Activated T-helper 17 cell treated with anti-CD3 and anti-CD28 coated beads, Interleukin-2, amount 50 U/mL, for 72 hours (primary cell): ENCODE measurements around the gene SHISA5. TPM values are rescaled to one million over a fixed set of nuclear protein-coding genes. Genes with fewer than 3 reads are reported as not detected.
"Not testable (repeated sequence)": the region's sequence is repeated elsewhere in the genome, so short reads cannot be mapped to it uniquely, and the experiment has no call there.

ENCODE experiments used
- ATAC-seq: fragments of 150-1000 bp; cut with Tn5 transposase; replicated peaks from 2 replicates; pipeline ENCODE4 v1.10.0; 2021; ENCODE audit warnings: mild to moderate bottlenecking, moderate library complexity
- H3K27ac Mint-ChIP-seq: one replicate; pipeline ENCODE4 v1.8.0; 2022; ENCODE audit warnings: mixed read lengths
- H3K27me3 Mint-ChIP-seq: one replicate; pipeline ENCODE4 v1.8.0; 2022; ENCODE audit warnings: mixed read lengths
- H3K36me3 Mint-ChIP-seq: one replicate; pipeline ENCODE4 v1.8.0; 2022; ENCODE audit warnings: low read depth, mild to moderate bottlenecking, mixed read lengths
- H3K4me1 Mint-ChIP-seq: one replicate; pipeline ENCODE4 v1.8.0; 2022; ENCODE audit warnings: mixed read lengths
- H3K4me3 Mint-ChIP-seq: one replicate; pipeline ENCODE4 v1.8.0; 2022; ENCODE audit warnings: mild to moderate bottlenecking, mixed read lengths
- H3K9me3 Mint-ChIP-seq: one replicate; pipeline ENCODE4 v1.8.0; 2022; ENCODE audit warnings: mixed read lengths
- total RNA-seq, 2 donors: library from RNA; stranded (reverse); gene quantifications; one replicate each; pipeline ENCODE4 v1.2.3, GENCODE V29; 2022

Gene SHISA5
- total RNA-seq, 2 donors from 2014 or later, result 112 to 113 TPM

- Mint-ChIP-seq H3K36me3 (no peaks in the 10 kb centered on the region), H3K27ac (peak overlapping the region; percentile 20), H3K4me1 (peaks cover 30% of the 10 kb centered on the region), H3K9me3 (no peaks in the 10 kb centered on the region), H3K4me3 (no peak overlapping the region), H3K27me3 (no peaks in the 10 kb centered on the region)
- no peak for ATAC-seq
Observed at GRCh38 chr3:48505968-48506504, 2.1 kb upstream of the SHISA5 start.

- Mint-ChIP-seq H3K9me3 (no peaks in the 10 kb centered on the region), H3K4me3 (peak overlapping the region; percentile 79), H3K27ac (peak overlapping the region; percentile 75), H3K27me3 (no peaks in the 10 kb centered on the region), H3K36me3 (no peaks in the 10 kb centered on the region), H3K4me1 (peaks cover 32% of the 10 kb centered on the region)
- ATAC-seq, result no peak
Observed at GRCh38 chr3:48505146-48505545, 1.2 kb upstream of the SHISA5 start.

DNA sequence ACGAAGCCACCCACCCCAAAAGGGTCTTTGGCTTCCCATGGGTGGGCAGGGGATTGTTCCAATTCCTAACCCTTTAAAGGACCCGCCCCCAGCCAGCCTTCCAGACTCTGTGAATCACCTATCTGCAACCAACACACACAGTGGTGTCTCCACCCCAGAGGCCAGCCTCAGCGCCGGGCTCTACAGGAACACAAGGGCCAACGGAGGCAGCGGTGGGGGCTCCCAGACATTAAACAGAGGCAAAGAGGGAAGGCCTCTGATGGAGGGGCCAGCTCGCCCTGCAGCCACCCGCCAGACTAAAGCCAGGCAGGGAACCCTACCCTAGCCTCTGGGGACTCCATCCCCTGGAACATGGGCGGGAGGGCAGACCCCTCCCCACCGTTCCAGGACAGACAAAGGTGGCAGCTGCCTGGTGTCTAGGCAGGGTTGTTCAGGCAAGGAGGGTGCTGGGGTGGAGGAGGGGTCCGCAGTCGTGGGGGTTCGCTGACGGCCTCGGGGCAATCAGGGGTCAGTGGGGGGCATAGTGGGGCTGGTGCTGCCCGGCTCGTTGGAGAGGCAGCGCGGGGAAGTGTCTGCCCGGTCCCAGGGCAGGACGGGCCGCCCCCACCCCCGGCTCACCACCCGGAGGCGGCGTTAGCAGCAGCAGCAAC is 448 bp downstream of the SHISA5 start:
- Mint-ChIP-seq H3K4me3 (peak overlapping the region; percentile 79), H3K27me3 (no peaks in the 10 kb centered on the region), H3K36me3 (peaks cover 9% of the 10 kb centered on the region), H3K9me3 (no peaks in the 10 kb centered on the region), H3K4me1 (peaks cover 32% of the 10 kb centered on the region), H3K27ac (peak overlapping the region; percentile 79)
- no peak for ATAC-seq

- H3K27ac Mint-ChIP-seq, result peak overlapping the region; percentile 79
- H3K4me1 Mint-ChIP-seq, result peaks cover 30% of the 10 kb centered on the region
- no peak for ATAC-seq
- H3K27me3 Mint-ChIP-seq, result no peaks in the 10 kb centered on the region
- peaks cover 16% of the 10 kb centered on the region for H3K36me3 Mint-ChIP-seq
- no peaks in the 10 kb centered on the region for H3K9me3 Mint-ChIP-seq
- H3K4me3 Mint-ChIP-seq, result peak overlapping the region; percentile 79
Observed at GRCh38 chr3:48502728-48503168, 1.2 kb downstream of the SHISA5 start.

GRCh38 chr3:48502121-48502520 is 1.9 kb downstream of the SHISA5 start:
- Mint-ChIP-seq H3K27ac (peak overlapping the region; percentile 32), H3K27me3 (no peaks in the 10 kb centered on the region), H3K36me3 (peaks cover 20% of the 10 kb centered on the region), H3K9me3 (no peaks in the 10 kb centered on the region), H3K4me1 (peaks cover 27% of the 10 kb centered on the region), H3K4me3 (peak overlapping the region; percentile 79)
- no peak for ATAC-seq

GRCh38 chr3:48501196-48501595 is 2.8 kb downstream of the SHISA5 start:
- H3K4me3 Mint-ChIP-seq, result no peak overlapping the region
- H3K4me1 Mint-ChIP-seq, result peaks cover 22% of the 10 kb centered on the region
- H3K27ac Mint-ChIP-seq, result peak overlapping the region; percentile 32
- H3K9me3 Mint-ChIP-seq, result no peaks in the 10 kb centered on the region
- no peaks in the 10 kb centered on the region for H3K27me3 Mint-ChIP-seq
- no peak for ATAC-seq
- peaks cover 20% of the 10 kb centered on the region for H3K36me3 Mint-ChIP-seq

GRCh38 chr3:48500656-48501055 is 3.3 kb downstream of the SHISA5 start:
- peak overlapping the region; percentile 32 for H3K27ac Mint-ChIP-seq
- no peak overlapping the region for H3K4me3 Mint-ChIP-seq

DNA sequence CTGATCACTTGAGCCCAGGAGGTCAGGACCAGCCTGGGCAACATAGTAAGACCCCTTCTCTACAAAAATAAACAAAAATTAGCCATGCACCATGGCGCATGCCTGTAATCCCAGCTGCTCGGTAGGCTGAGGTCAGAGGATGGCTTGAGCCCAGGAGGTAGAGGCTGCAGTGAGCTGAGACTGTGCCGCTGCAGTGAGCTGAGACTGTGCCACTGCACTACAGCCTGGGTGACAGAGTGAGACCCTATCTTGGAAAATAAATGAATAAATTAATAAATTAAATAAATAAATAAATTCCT is 10.8 kb downstream of the SHISA5 start:
- no peaks in the 10 kb centered on the region for H3K27me3 Mint-ChIP-seq
- no peaks in the 10 kb centered on the region for H3K4me1 Mint-ChIP-seq
- H3K36me3 Mint-ChIP-seq, result peaks cover 31% of the 10 kb centered on the region
- H3K9me3 Mint-ChIP-seq, result no peaks in the 10 kb centered on the region
- no peak overlapping the region for H3K27ac Mint-ChIP-seq
- H3K4me3 Mint-ChIP-seq, result no peak overlapping the region
- no peak for ATAC-seq

More at GRCh38 chr3:48500656-48501055, 3.3 kb downstream of the SHISA5 start:
- ATAC-seq, result no peak
- no peaks in the 10 kb centered on the region for H3K27me3 Mint-ChIP-seq
- no peaks in the 10 kb centered on the region for H3K9me3 Mint-ChIP-seq
- peaks cover 20% of the 10 kb centered on the region for H3K36me3 Mint-ChIP-seq
- peaks cover 19% of the 10 kb centered on the region for H3K4me1 Mint-ChIP-seq

DNA sequence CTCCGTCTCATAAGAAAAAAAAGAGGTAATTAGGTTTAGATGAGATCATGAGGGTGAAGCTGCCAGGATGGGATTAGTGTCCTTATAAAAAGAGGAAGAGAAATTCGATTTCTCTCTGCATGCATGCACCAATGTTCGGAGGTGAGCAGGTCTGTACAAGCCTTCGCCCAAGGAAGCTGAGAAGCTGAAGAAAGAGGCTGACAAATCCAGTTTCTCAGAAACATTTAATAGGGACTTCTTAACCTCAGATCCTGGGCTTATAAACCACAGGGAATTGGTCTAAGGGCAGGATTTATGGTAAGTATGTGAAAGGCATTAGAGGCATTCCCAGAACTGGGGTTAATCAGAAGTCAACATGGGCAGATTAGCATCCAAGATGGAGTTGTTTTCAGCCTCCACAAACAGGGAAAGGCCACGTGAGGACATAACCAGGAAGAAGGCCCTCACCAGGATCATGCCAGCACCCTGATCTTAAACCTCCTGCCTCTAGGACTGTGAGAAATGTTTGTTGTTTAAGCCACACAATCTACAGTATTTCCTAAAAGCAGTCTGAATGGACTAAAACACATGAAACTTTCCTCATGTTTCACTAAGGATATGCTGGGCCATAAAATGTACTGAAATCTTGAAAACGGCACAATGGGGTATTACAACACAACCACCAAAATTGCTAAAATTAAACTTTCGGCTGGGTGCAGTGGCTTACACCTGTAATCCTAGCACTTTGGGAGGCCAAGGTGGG is 11.3 kb downstream of the SHISA5 start:
- Mint-ChIP-seq H3K27ac (no peak overlapping the region), H3K36me3 (peaks cover 26% of the 10 kb centered on the region), H3K4me3 (no peak overlapping the region), H3K4me1 (no peaks in the 10 kb centered on the region), H3K9me3 (no peaks in the 10 kb centered on the region), H3K27me3 (no peaks in the 10 kb centered on the region)
- no peak for ATAC-seq

DNA sequence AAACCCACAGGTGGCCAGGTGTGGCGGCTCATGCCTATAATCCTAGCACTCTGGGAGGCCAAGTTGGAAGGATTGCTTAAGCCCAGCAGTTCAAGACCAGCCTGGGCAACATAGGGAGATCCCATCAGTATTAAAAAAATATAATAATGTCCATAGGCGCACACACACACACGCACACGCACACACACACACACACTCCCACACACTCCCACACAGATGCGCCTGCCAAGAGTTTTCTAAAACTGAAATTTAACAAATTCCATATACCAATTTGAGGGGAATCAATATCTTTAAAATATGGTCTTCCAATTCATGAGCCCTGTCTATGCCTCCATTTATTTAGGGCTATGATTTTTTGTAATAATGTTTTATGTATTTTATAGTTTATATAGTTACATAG is 17.0 kb downstream of the SHISA5 start:
- Mint-ChIP-seq H3K9me3 (no peaks in the 10 kb centered on the region), H3K4me3 (no peak overlapping the region), H3K4me1 (no peaks in the 10 kb centered on the region), H3K27ac (no peak overlapping the region), H3K36me3 (no peaks in the 10 kb centered on the region), H3K27me3 (no peaks in the 10 kb centered on the region)
- ATAC-seq, result no peak

GRCh38 chr3:48482822-48483221 is 21.2 kb downstream of the SHISA5 start:
- Mint-ChIP-seq H3K36me3 (peaks cover 10% of the 10 kb centered on the region), H3K4me1 (peaks cover 17% of the 10 kb centered on the region)
- not testable (repeated sequence) for H3K27ac Mint-ChIP-seq, H3K27me3 Mint-ChIP-seq, ATAC-seq, H3K4me3 Mint-ChIP-seq, H3K9me3 Mint-ChIP-seq

DNA sequence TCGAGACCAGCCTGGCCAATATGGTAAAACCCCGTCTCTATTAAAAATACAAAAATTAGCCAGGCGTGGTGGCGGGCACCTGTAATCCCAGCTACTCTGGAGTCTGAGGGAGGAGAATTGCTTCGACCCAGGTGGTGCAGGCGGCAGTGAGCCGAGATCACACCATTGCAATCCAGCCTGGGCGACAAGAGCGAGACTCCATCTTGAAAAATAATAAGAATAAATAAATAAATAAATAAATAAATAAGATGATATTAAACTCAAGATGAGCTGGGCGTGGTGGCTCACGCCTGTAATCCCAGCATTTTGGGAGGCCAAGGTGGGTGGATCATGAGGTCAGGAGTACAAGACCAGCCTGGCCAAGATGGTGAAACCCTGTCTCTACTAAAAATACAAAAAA is 23.1 kb downstream of the SHISA5 start:
- not testable (repeated sequence) for H3K27ac Mint-ChIP-seq, H3K9me3 Mint-ChIP-seq, H3K4me3 Mint-ChIP-seq, H3K27me3 Mint-ChIP-seq, ATAC-seq
- Mint-ChIP-seq H3K36me3 (peaks cover 10% of the 10 kb centered on the region), H3K4me1 (peaks cover 22% of the 10 kb centered on the region)

- peak overlapping the region; percentile 88 for H3K27ac Mint-ChIP-seq
- H3K4me1 Mint-ChIP-seq, result peaks cover 26% of the 10 kb centered on the region
- peak overlapping the region; percentile 81 for H3K4me3 Mint-ChIP-seq
- H3K27me3 Mint-ChIP-seq, result no peaks in the 10 kb centered on the region
- H3K36me3 Mint-ChIP-seq, result peaks cover 14% of the 10 kb centered on the region
- ATAC-seq, result peak; percentile 80
- H3K9me3 Mint-ChIP-seq, result no peaks in the 10 kb centered on the region
Observed at GRCh38 chr3:48478626-48479555, 25.1 kb downstream of the SHISA5 start.

- ATAC-seq, result no peak
- no peaks in the 10 kb centered on the region for H3K27me3 Mint-ChIP-seq
- H3K9me3 Mint-ChIP-seq, result no peaks in the 10 kb centered on the region
- peaks cover 17% of the 10 kb centered on the region for H3K36me3 Mint-ChIP-seq
- H3K4me3 Mint-ChIP-seq, result peak overlapping the region; percentile 81
- H3K4me1 Mint-ChIP-seq, result peaks cover 32% of the 10 kb centered on the region
- peak overlapping the region; percentile 88 for H3K27ac Mint-ChIP-seq
Observed at GRCh38 chr3:48477959-48478520, 25.9 kb downstream of the SHISA5 start.
